HG03159 (cell line): Measurements from ENCODE around the gene TMEM259.

Experiments used
- ATAC-seq: cut with Tn5 transposase; IDR thresholded peaks from one replicate; pipeline ENCODE4 v1.9.1; 2021; ENCODE audit warnings: mild to moderate bottlenecking, moderate library complexity; ENCODE audit not compliant: unreplicated experiment

Gene TMEM259

GRCh38 chr19:1055886-1056620 lies 35.1 kb upstream of the TMEM259 start:
- ATAC-seq: no peak

GRCh38 chr19:1055028-1055425 lies 34.1 kb upstream of the TMEM259 start:
- ATAC-seq: no peak

GRCh38 chr19:1054102-1055027 lies 33.4 kb upstream of the TMEM259 start:
- no peak for ATAC-seq

- ATAC-seq: no peak
Observed at GRCh38 chr19:1053176-1054101, 32.5 kb upstream of the TMEM259 start.

GRCh38 chr19:1052349-1052975 lies 31.5 kb upstream of the TMEM259 start:
- ATAC-seq: no peak

- no peak for ATAC-seq
Observed at GRCh38 chr19:1051791-1052190, 30.9 kb upstream of the TMEM259 start.

GRCh38 chr19:1050989-1051788 lies 30.3 kb upstream of the TMEM259 start:
- no peak for ATAC-seq

- ATAC-seq: no peak
Observed at GRCh38 chr19:1049800-1050199, 28.9 kb upstream of the TMEM259 start.

- no peak for ATAC-seq
Observed at GRCh38 chr19:1049106-1049505, 28.2 kb upstream of the TMEM259 start.

GRCh38 chr19:1047696-1048147 lies 26.8 kb upstream of the TMEM259 start:
- ATAC-seq: no peak

GRCh38 chr19:1046836-1047695 lies 26.1 kb upstream of the TMEM259 start:
- ATAC-seq: no peak

- ATAC-seq: no peak
Observed at GRCh38 chr19:1046117-1046626, 25.2 kb upstream of the TMEM259 start.

GRCh38 chr19:1045247-1045603 lies 24.3 kb upstream of the TMEM259 start:
- ATAC-seq: no peak

- no peak for ATAC-seq
Observed at GRCh38 chr19:1042689-1043511, 22.0 kb upstream of the TMEM259 start.

GRCh38 chr19:1041835-1042685 lies 21.1 kb upstream of the TMEM259 start:
- no peak for ATAC-seq

GRCh38 chr19:1041272-1041834 lies 20.4 kb upstream of the TMEM259 start:
- ATAC-seq: no peak
